ENCODE data around the gene ADCY7.

GRCh38 chr16:50318796-50319578, 52.6 kb downstream of the ADCY7 start:
- no peak for TF ChIP-seq FOXJ3 (CRISPR knock-in tag; IDR thresholded peaks at IDR 0.05; ENCODE audit: borderline replicate concordance)
- TF ChIP-seq, protein P1, sequence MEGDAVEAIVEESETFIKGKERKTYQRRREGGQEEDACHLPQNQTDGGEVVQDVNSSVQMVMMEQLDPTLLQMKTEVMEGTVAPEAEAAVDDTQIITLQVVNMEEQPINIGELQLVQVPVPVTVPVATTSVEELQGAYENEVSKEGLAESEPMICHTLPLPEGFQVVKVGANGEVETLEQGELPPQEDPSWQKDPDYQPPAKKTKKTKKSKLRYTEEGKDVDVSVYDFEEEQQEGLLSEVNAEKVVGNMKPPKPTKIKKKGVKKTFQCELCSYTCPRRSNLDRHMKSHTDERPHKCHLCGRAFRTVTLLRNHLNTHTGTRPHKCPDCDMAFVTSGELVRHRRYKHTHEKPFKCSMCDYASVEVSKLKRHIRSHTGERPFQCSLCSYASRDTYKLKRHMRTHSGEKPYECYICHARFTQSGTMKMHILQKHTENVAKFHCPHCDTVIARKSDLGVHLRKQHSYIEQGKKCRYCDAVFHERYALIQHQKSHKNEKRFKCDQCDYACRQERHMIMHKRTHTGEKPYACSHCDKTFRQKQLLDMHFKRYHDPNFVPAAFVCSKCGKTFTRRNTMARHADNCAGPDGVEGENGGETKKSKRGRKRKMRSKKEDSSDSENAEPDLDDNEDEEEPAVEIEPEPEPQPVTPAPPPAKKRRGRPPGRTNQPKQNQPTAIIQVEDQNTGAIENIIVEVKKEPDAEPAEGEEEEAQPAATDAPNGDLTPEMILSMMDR (IDR thresholded peaks at IDR 0.05) = no peak
- TF ChIP-seq, protein P2, sequence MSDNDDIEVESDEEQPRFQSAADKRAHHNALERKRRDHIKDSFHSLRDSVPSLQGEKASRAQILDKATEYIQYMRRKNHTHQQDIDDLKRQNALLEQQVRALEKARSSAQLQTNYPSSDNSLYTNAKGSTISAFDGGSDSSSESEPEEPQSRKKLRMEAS (CRISPR knock-in tag; IDR thresholded peaks at IDR 0.05) = no peak
- TF ChIP-seq FOXP1 (CRISPR knock-in tag; IDR thresholded peaks at IDR 0.05; ENCODE audit: borderline replicate concordance) = no peak
- TF ChIP-seq, protein P3, sequence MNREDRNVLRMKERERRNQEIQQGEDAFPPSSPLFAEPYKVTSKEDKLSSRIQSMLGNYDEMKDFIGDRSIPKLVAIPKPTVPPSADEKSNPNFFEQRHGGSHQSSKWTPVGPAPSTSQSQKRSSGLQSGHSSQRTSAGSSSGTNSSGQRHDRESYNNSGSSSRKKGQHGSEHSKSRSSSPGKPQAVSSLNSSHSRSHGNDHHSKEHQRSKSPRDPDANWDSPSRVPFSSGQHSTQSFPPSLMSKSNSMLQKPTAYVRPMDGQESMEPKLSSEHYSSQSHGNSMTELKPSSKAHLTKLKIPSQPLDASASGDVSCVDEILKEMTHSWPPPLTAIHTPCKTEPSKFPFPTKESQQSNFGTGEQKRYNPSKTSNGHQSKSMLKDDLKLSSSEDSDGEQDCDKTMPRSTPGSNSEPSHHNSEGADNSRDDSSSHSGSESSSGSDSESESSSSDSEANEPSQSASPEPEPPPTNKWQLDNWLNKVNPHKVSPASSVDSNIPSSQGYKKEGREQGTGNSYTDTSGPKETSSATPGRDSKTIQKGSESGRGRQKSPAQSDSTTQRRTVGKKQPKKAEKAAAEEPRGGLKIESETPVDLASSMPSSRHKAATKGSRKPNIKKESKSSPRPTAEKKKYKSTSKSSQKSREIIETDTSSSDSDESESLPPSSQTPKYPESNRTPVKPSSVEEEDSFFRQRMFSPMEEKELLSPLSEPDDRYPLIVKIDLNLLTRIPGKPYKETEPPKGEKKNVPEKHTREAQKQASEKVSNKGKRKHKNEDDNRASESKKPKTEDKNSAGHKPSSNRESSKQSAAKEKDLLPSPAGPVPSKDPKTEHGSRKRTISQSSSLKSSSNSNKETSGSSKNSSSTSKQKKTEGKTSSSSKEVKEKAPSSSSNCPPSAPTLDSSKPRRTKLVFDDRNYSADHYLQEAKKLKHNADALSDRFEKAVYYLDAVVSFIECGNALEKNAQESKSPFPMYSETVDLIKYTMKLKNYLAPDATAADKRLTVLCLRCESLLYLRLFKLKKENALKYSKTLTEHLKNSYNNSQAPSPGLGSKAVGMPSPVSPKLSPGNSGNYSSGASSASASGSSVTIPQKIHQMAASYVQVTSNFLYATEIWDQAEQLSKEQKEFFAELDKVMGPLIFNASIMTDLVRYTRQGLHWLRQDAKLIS (CRISPR knock-in tag; IDR thresholded peaks at IDR 0.05; ENCODE audit: borderline replicate concordance) = no peak
- TF ChIP-seq ATF2 (CRISPR knock-in tag; IDR thresholded peaks at IDR 0.05; ENCODE audit: borderline replicate concordance, low read depth) = no peak
- TF ChIP-seq ZNF416 (CRISPR knock-in tag; IDR thresholded peaks at IDR 0.05) = no peak
- TF ChIP-seq E2F1 (CRISPR knock-in tag; IDR thresholded peaks at IDR 0.05) = no peak
- TF ChIP-seq NR1H2 (CRISPR knock-in tag; IDR thresholded peaks at IDR 0.05) = no peak
- TF ChIP-seq NR3C1 (CRISPR knock-in tag; conservative IDR thresholded peaks at IDR 0.05; ENCODE audit: low read depth) = no peak
- TF ChIP-seq CREB1 (CRISPR knock-in tag; IDR thresholded peaks at IDR 0.05) = no peak
- no peak for TF ChIP-seq EMX1 (CRISPR knock-in tag; IDR thresholded peaks at IDR 0.05)
- no peak for TF ChIP-seq SP1 (CRISPR knock-in tag; conservative IDR thresholded peaks at IDR 0.05)

Measured in WTC11 (cell line).